GM12891 (cell line): ENCODE data around the gene KCNAB1.
A peak's percentile ranks its signal among the peaks of the same experiment; 100 is the strongest.

Experiments
- DNase-seq: peaks from one replicate; pipeline ENCODE4 v3.0.0; 2011; ENCODE audit warnings: low spot score; ENCODE audit not compliant: insufficient read length
- FAIRE-seq: peaks from 2 replicates; lab custom pipeline; 2011; peaks lifted over from hg19 to GRCh38; lab: Jason Lieb, UNC
- PAX5 ChIP-seq: IDR thresholded peaks from 2 replicates; pipeline ENCODE4 v1.6.1; 2011; ENCODE audit warnings: low read length, moderate library complexity, mild to moderate bottlenecking; ENCODE audit not compliant: insufficient read depth, severe bottlenecking
- POLR2A ChIP-seq: IDR thresholded peaks from 2 replicates; pipeline ENCODE4 v1.6.1; 2011; ENCODE audit warnings: low read depth, low read length, control low read depth
- POLR2AphosphoS5 ChIP-seq: IDR thresholded peaks from 2 replicates; pipeline ENCODE4 v1.6.1; 2011; ENCODE audit warnings: low read depth, low read length, control low read depth
- POU2F2 ChIP-seq: IDR thresholded peaks from 2 replicates; pipeline ENCODE4 v1.6.1; 2011; ENCODE audit warnings: low read depth, mild to moderate bottlenecking, control low read depth, low read length, moderate library complexity
- SPI1 ChIP-seq: IDR thresholded peaks from 2 replicates; pipeline ENCODE4 v1.6.1; 2011; ENCODE audit warnings: low read depth, low read length, control low read depth
- TAF1 ChIP-seq: IDR thresholded peaks from 2 replicates; pipeline ENCODE4 v1.6.1; 2011; ENCODE audit warnings: low read depth, low read length, control low read depth

Gene KCNAB1

DNA sequence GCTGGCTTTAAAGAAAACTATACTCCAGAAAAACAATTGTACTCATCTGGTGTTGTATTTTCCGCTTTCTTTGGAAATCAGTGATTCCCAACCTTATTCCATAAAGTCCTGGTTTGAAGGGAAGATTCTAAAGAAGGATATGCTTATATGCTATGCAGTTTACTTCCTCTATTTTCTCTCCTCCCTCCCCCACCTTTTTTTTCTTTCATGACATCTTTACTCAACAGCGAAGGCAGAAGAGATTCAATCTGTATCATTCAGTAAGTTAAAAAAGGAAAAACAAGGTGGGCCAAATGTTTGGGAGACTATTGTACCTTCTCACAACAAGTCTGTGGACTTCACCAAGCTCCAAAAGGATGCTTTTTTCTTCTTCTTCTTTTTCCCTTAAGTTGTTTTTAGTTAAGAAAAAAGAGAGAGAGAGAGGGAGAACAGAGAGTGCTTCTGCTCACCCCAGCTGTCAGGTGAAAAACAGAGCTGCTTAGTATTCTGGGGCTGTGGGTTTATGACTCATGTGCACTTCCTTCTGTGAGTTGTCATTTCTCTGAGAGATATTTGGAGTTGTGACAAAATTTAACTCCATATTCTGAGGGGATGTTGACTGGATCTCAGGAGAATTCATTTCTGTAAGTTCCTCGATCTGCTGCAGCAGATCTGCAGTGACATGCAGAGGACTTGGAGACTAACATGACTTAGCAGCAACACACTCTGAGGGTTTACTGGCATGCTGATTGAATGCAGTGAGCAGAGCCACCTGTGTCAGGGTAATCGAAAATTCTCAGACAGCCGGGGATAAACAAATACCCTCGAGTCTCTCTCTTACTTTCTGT is 363.8 kb downstream of the KCNAB1 start:
- DNase-seq (no peak), FAIRE-seq (peak; percentile 81)
- TF ChIP-seq SPI1 (peak; percentile 79), POLR2AphosphoS5 (no peak)

DNA sequence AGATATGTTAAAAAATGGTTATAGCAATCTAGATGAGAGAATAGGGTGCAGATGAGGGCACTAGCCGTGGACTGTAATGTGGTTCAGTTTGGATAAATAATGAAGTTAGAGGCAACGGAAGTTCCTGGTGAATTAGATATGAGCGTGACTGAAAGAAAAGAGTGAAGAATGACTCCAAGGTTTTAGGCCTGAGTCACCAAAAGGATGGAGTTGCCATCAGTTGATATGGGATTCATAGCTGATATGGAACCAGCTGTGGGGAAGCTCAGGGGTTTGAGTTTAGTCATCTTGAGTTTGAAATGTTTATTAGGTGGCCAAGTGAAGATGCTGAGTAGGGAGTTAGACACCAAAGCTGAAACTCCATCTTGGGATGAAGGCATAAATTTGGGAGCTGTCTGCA is 368.4 kb downstream of the KCNAB1 start:
- DNase-seq = no peak
- TF ChIP-seq PAX5 (no peak), POLR2AphosphoS5 (no peak), SPI1 (no peak), POLR2A (no peak), TAF1 (no peak), POU2F2 (no peak)
- FAIRE-seq = no peak

DNA sequence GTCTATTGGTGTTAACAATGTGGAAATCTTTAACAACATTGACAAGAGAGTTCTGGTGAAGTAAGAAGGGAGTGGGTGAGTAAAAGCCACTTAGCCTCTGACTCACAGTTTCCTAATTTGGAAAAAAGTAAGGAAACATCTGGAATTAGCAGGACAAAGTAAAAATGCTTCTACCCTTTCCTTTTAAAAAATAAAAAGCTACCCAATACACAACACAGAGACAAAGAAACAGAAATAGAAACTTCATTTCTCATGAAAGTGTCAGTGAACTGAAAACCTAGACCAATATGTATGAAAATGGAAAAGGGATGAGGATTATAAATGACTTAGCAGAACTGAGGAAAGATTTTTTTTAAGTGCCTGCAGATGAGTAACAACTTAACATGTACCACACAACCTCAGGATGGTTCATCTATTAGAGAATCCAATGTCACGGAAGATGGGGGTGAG is 369.1 kb downstream of the KCNAB1 start:
- DNase-seq (no peak), FAIRE-seq (peak; percentile 48)

DNA sequence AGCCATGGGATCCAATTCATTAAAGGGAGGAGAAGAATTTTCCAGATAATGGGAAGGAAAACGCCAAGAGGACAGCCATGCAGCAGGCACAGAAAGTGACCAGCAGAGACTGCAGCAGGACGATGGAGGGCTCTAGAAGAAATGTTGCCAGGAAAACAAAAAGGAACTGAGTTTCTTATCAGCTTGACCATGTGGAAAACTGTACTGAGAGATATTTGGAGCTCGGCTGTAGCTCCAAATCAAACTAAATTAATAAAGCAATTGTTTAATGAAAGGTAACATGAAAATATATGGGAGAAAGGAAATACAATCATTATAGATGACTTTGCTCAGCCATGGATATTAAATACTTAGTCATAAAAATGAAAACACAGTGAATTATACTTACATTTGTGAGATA is 370.8 kb downstream of the KCNAB1 start:
- DNase-seq = no peak

More for the DNA sequence above, 369.1 kb downstream of the KCNAB1 start:
- no peak for TF ChIP-seq POU2F2
- no peak for TF ChIP-seq POLR2A

DNA sequence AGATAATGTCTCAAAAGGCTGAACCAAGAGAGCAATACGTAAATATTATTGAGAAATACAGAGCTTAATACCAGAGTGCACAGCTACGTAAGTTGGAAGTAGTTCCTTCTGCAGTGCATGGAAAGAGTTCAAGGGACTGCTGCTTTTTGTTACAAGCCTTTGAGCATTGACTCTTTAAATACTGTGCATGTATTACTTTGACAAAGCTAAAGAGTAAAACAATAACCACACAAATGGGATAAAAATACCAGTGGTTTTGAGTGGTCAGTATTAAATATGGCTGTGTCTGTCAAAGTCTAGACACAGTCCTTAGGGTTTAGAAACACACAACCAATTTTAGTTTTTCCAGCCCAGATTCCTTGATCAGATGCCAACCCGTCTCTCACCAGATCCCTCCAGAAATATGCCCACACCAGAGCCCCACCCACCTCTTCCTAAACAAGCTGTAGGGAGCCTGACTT is 372.5 kb downstream of the KCNAB1 start:
- DNase-seq (no peak), FAIRE-seq (no peak)
- no peak for TF ChIP-seq POU2F2
- no peak for TF ChIP-seq SPI1
- TF ChIP-seq PAX5 = no peak
- no peak for TF ChIP-seq POLR2A
- TF ChIP-seq TAF1 = no peak
- TF ChIP-seq POLR2AphosphoS5 = no peak

More for the DNA sequence above, 370.8 kb downstream of the KCNAB1 start:
- TF ChIP-seq SPI1 (no peak), POLR2A (no peak), PAX5 (no peak), POLR2AphosphoS5 (no peak), TAF1 (no peak), POU2F2 (no peak)
- FAIRE-seq = no peak

DNA sequence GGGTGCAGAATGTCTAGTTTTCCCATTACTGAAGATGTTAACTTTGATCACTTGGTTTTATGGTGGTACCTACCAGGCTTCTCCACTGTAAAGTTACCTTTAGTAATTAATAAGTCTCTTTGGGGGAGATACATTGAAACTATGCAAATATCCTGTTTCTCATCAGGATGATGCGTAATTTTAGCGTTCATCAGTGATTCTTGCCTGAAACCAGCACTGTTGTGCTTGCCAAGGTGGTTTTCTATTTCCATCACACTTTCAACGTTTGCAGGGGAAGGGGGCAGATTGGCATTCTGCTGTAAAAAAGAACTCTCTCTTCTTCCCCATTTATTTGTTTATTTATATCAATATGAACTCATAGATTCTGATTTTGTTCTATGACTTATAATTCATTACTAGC is 373.5 kb downstream of the KCNAB1 start:
- FAIRE-seq = peak; percentile 35

DNA sequence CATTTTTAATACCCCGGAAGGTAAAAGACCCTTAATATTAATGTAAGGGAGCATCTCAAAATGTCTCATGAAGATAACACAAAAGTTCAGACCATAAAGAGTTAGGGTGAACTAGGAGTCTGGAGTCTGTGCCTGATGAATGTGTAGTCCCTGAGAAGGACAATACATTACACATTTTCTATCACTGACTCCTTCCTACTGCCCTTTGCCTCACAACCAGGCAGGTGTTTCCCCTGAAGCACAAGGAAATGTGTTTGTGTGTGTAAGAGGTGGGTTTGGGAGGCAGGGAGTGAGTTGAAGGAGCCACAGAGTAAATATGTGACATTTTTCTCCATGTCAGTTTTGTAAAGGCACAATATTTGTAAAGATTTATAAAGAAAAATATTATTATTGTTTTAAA is 375.4 kb downstream of the KCNAB1 start:
- TF ChIP-seq POLR2AphosphoS5 (no peak), TAF1 (no peak), PAX5 (no peak), SPI1 (no peak), POU2F2 (no peak), POLR2A (no peak)
- FAIRE-seq (no peak), DNase-seq (no peak)

More for the DNA sequence above, 373.5 kb downstream of the KCNAB1 start:
- no peak for DNase-seq
- TF ChIP-seq TAF1 = no peak

DNA sequence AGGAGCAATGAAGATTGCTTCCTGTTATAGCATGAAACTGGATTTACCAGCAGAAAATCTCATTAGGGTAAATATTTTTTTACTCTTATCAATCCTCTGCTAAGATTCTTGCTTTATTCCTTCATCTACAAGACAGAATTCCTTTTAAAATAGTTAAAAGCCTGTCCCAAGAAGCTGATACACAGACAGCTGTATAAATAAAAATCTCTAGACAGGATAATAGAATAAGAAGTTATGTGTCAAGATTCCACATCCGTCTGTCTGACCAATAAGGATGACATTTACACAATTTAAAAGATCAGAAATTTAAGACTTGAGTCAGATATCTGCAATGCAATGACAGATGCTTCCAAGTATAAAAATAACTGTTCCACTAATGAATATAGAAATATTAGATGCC is 376.9 kb downstream of the KCNAB1 start:
- TF ChIP-seq TAF1 (no peak), POLR2A (no peak), POU2F2 (no peak), PAX5 (no peak), POLR2AphosphoS5 (no peak), SPI1 (no peak)
- DNase-seq (no peak), FAIRE-seq (no peak)

DNA sequence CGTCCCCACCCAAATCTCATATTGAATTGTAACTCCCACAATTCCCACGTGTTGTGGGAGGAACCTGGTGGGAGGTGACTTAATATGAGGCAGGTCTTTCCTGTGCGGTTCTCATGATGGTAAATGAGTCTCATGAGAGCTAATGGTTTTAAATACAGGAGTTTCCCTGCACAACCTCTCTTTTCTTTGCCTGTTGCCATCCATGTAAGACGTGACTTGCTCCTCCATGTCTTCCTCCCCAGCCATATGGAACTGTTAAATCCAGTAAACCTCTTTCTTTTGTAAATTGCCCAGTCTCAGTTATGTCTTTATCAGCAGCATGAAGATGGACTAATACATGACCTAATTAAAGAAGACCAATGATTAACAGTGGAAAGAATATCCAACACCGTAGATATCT is 377.9 kb downstream of the KCNAB1 start:
- no peak for DNase-seq
- TF ChIP-seq POLR2AphosphoS5 (no peak), POLR2A (no peak), PAX5 (no peak), TAF1 (no peak), POU2F2 (no peak), SPI1 (no peak)
- no peak for FAIRE-seq

DNA sequence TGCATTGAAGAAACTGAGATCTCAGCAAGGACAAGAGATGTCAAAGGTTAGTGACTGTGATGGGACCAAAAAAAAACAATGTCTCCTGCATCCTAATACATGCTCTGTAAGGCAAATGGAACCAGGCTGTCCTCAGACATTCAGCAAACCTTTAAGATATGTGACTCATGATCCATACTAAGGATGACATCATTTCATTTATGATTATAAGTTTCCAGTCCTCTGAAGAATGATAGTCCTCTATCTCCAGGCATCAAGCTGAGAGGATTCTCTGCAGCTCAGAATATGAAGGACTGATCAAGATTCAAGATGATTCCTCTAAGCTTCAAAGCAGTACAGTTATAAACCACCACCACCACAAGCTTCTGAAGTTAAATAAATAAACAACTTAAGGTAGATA is 386.9 kb downstream of the KCNAB1 start:
- DNase-seq (no peak), FAIRE-seq (no peak)
- TF ChIP-seq PAX5 (no peak), TAF1 (no peak), POLR2A (no peak), POLR2AphosphoS5 (no peak)
